Muscle of leg (tissue), 11 donors: Measurements from ENCODE around the gene FN3K. TPM values are rescaled to one million over a fixed set of nuclear protein-coding genes. Genes with fewer than 3 reads are reported as not detected.

Experiments used
- DNase-seq: peaks from one replicate; pipeline ENCODE4 v3.0.0; 2013
- H3K27ac ChIP-seq: one replicate; pipeline ENCODE4 v1.5.1; 2013; ENCODE audit warnings: mild to moderate bottlenecking, low read length, control low read depth
- H3K27me3 ChIP-seq: one replicate; pipeline ENCODE4 v1.6.1; 2013; ENCODE audit warnings: low read length; ENCODE audit not compliant: control insufficient read depth, insufficient read depth
- H3K36me3 ChIP-seq: one replicate; pipeline ENCODE4 v1.6.1; 2013; ENCODE audit warnings: low read length; ENCODE audit not compliant: control insufficient read depth, insufficient read depth
- H3K4me1 ChIP-seq: one replicate; pipeline ENCODE4 v1.6.1; 2013; ENCODE audit warnings: low read length; ENCODE audit not compliant: control insufficient read depth, insufficient read depth
- H3K4me3 ChIP-seq: one replicate; pipeline ENCODE4 v1.5.1; 2013; ENCODE audit warnings: low read length, control low read depth
- H3K9me3 ChIP-seq: replicated peaks from 2 replicates; pipeline ENCODE4 v1.6.1; 2013; ENCODE audit warnings: low read depth, low read length; ENCODE audit not compliant: control insufficient read depth
- WGBS: methylation state at CpG from one replicate; pipeline ENCODE4 v1.1.5; 2013; ENCODE audit warnings: missing lambda C conversion rate; ENCODE audit not compliant: insufficient coverage; 5-methylcytosine and 5-hydroxymethylcytosine counted together
- polyA plus RNA-seq, 8 donors: library from polyadenylated mRNA; unstranded; fragments of 120-200 nt; gene quantifications; one replicate each; pipeline versions ENCODE4 v1.2.1 to v1.2.3, GENCODE V29; 2013; ENCODE audit warnings: inconsistent platforms in 1 of 8, low replicate concordance in 1 of 8; ENCODE audit not compliant: insufficient read length in 8 of 8, insufficient read depth in 1 of 8
- total RNA-seq: library from RNA; stranded (reverse); fragments of 120-200 nt; gene quantifications from one replicate; pipeline ENCODE4 v1.2.4, GENCODE V29; 2013

FN3K gene
- total and polyA plus RNA-seq, 9 donors: 4.9 to 33.2 (median 17.8) TPM

DNA sequence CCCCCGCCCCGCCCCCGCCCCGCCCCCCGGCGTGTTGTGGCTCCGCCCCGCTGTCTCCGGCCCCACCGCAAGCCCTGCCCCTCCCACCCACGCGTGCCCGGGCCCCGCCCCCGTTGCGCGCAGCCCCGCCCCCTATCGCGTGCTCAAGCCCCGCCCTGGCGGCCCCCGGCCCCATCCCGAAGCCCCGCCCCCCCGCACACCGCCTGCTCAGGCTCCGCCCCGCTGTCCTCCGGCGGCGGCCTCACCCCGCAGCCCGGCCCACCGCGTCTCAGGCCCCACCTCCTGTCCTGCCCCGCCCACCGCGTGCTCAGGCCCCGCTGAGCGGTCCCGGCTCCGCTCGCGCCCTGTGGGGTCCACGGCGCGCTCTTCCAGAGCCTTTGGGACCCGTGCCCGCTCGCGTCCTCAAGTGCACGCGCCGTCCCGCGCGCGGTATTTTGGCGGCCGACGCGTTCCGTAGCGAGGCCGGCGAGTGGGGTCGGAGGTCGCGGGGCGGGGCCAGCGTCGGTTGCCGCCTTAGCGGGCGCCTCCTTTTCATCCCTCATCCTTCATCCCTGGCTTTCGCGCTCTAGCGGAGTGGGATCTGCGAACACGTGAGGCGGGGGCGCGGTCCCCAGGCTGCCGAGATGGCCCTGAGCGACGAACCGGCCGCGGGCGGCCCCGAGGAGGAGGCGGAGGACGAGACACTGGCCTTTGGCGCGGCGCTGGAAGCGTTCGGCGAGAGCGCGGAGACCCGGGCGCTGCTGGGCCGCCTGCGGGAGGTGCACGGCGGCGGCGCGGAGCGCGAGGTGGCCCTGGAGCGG, 16.4 kb downstream of the FN3K start, which contains the start of gene TBCD:
TSS of gene TBCD (plus strand) at position 495 of the 800 bp plus-strand sequence. CDS start at position 624, 129 bp downstream.
- Histone ChIP-seq H3K4me3 (peak within 1 kb of the TSS; percentile 73), H3K27me3 (no peaks in the 10 kb centered on the region), H3K9me3 (peaks cover 16% of the 10 kb centered on the region), H3K27ac (peak within 1 kb of the TSS; percentile 75), H3K4me1 (peaks cover 17% of the 10 kb centered on the region), H3K36me3 (peaks cover 13% of the 10 kb centered on the region)
- peak; percentile 95 for DNase-seq
- under 1% methylated on average over 94 of the region's 114 CpGs for WGBS

DNA sequence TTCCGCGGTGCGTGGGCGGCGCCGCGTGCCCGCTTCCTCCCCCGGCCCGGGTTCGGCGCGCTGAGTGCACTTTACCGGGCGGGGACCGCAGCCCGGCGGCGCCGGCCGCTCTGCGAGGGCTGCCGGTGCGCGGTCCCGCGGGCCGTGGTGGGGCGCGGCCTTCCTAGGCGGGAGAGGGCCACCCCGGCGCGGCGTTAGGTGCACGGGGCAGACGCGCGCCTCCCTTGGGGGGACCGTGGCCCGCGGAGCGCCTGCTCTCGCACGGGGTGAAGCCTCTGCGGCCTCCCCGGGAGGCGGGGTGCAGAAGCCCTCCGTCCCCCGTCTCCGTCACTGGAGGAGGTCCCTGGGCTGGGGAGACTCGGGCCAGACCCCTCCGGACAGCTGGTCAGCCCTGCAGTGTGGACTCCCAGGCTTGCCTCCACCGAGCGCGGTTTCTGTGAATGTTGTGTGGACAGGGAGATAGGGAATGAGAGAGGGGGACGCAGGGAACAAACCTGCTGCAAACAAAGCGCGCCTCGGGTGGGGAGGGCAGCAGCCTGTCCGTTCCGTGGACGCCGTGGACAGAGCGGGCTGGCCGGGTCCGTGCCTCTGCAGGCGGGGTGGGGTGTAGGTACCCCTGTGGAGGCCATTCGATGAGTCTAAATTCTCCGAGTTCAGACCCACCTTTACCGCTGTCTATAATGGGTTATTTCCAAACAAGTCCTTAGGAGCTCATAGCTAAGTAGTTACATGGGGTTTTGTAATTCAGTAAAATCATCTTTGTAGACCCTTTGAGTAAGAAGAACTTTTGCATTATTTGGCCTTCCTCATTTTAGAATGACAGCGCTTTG, 17.2 kb downstream of the FN3K start:
- Histone ChIP-seq H3K36me3 (peaks cover 13% of the 10 kb centered on the region), H3K27ac (peak overlapping the region; percentile 29), H3K4me1 (peaks cover 17% of the 10 kb centered on the region), H3K27me3 (no peaks in the 10 kb centered on the region), H3K4me3 (peak overlapping the region; percentile 73), H3K9me3 (peaks cover 10% of the 10 kb centered on the region)
- 2% methylated on average over 61 of the region's 72 CpGs for WGBS
- DNase-seq: peak; percentile 61

DNA sequence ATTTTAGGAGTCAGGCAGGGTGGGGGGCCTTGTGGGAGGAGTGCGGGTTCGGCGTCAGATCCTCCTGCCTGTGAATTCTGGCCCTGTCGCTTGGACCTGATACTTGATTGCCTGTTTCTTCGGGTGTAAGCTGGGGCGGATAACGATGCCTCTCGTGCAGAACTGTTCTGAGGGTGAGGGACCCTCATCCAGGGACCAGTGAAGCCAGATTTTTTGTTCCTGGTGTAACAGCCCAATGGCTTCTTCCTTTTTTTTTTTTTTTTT, 17.7 kb downstream of the FN3K start:
- Histone ChIP-seq H3K27ac (no peak overlapping the region), H3K36me3 (peaks cover 13% of the 10 kb centered on the region), H3K9me3 (peaks cover 10% of the 10 kb centered on the region), H3K4me3 (peak overlapping the region; percentile 73), H3K27me3 (no peaks in the 10 kb centered on the region), H3K4me1 (peaks cover 17% of the 10 kb centered on the region)
- 32% methylated on average over 4 of the region's 8 CpGs for WGBS
- DNase-seq: no peak

DNA sequence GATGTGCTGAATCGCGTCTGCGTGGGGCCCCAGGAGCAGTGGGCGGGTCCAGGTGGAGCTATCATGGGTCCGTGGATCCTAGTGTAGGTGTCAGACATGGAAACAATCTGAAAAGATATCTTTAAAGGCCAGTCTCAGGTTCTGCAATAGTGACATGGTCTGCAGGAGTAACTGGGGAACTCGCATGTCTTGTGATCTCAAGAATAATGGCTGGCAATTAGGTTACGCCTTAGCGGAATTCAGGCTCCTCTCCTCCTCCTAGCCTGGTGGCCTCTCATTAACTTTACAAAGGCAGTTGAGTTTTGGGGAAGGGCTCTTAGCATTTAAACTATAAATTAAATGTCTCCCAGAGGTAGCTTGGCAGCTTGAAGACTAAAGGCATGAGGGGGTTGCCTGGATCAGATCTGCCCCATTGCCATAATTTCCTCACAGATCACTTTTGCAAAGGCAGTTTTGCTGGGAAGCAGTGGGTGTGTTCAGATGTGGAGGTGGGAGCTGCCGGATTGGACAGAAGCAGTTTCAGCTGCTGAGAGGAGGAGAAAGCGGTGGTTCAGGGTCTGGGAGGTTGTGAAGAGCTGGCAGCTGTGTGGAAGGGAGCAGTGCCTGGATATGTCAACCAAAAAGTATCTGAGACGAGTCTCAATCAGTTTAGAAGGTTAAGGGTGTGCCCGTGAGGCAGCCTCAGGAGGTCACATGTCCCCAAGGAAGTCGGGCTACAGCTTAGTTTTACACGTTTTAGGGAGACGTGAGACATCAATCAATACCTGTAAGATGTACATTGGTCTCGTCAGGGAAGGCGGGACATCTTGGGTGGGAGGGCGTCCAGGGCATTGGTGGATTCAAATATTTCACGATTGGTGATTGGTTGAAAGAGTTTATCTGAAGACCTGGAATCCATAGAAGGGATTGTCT, 19.1 kb downstream of the FN3K start:
- 68% methylated on average over 15 of the region's 19 CpGs for WGBS
- no peak overlapping the region for H3K4me3 ChIP-seq
- peak; percentile 32 for DNase-seq

DNA sequence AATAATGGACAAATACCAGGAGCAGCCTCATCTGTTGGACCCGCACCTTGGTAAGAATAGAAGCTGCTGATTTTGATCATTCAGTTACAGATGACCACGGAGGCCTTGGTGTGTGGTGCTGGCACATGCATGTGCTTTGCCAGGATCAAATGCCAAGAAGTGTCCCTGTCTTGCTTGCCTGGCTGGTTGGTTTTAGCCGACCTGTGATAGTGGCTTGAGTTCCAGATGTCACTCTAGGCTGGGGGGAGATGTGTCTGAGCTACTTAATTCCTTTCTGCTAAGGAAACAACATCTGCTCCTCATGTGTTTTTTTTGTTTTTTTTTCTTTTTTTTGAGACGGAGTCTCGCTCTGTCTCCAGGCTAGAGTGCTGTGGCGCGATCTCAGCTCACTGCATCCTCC, 20.8 kb downstream of the FN3K start:
- no peak for DNase-seq
- Histone ChIP-seq H3K27me3 (no peaks in the 10 kb centered on the region), H3K9me3 (no peaks in the 10 kb centered on the region), H3K4me3 (no peak overlapping the region), H3K4me1 (peaks cover 17% of the 10 kb centered on the region), H3K36me3 (peaks cover 7% of the 10 kb centered on the region), H3K27ac (no peak overlapping the region)
- WGBS: 86% methylated on average over 5 of the region's 7 CpGs

More for the DNA sequence above, 19.1 kb downstream of the FN3K start:
- H3K4me1 ChIP-seq: peaks cover 17% of the 10 kb centered on the region
- H3K27me3 ChIP-seq: no peaks in the 10 kb centered on the region
- H3K27ac ChIP-seq: no peak overlapping the region
- H3K9me3 ChIP-seq: peaks cover 3% of the 10 kb centered on the region
- peaks cover 4% of the 10 kb centered on the region for H3K36me3 ChIP-seq

DNA sequence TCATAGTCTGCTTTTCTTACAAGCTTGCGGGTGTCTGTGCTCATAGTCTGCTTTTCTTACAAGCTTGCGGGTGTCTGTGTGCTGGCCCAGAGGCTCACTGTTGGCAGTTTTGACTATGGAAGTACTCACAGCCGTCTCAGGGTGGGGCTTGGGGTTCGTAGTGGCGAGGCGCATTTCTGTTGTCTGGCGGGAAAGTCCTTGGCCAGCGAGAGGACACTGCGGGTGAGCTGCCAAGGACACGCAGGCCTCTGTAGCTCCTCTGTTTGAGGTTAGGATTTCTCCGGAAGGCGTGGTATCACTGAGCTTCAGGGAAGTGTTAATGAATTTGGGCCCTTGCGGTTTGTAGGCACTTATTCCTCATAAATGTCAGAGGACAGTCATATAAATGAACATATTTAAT, 30.0 kb downstream of the FN3K start:
- H3K27ac ChIP-seq: no peak overlapping the region
- no peaks in the 10 kb centered on the region for H3K4me1 ChIP-seq
- WGBS: 63% methylated on average over 10 of the region's 13 CpGs
- no peak for DNase-seq
- H3K9me3 ChIP-seq: no peaks in the 10 kb centered on the region
- peaks cover 42% of the 10 kb centered on the region for H3K36me3 ChIP-seq
- H3K27me3 ChIP-seq: no peaks in the 10 kb centered on the region
- no peak overlapping the region for H3K4me3 ChIP-seq

DNA sequence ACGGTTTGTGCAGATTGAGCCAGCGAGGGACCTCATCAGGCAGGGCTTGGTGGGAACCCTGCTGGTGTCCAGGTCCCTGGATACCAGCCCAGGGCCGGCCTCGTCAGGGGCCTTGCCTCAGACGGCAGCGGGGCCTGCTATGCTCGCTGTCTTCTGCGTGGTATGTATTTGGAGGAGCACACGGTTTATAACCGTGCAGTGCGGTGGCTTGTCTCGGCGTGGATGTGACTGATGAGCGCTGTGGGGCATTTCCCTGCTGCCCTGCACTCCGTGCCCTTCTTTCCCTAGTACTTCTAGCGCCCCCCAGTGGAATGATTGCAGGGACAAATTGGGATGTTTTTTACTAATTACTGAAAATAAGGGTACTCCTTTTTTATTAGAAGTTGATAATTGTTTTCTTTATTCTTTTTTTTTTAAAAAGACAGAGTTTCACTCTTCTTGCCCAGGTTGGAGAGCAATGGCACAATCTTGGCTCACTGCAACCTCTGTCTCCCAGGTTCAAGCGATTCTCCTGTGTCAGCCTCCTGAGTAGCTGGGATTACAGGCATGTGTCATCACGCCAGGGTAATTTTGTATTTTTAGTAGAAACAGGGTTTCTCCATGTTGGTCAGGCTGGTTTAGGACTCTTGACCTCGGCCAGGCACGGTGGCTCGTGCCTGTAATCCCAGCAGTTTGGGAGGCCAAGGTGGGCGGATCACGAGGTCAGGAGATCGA, 31.8 kb downstream of the FN3K start:
- H3K36me3 ChIP-seq: peaks cover 50% of the 10 kb centered on the region
- H3K9me3 ChIP-seq: no peaks in the 10 kb centered on the region
- H3K4me3 ChIP-seq: no peak overlapping the region
- H3K4me1 ChIP-seq: no peaks in the 10 kb centered on the region
- no peak overlapping the region for H3K27ac ChIP-seq
- DNase-seq: no peak
- no peaks in the 10 kb centered on the region for H3K27me3 ChIP-seq
- 72% methylated on average over 20 of the region's 24 CpGs for WGBS

DNA sequence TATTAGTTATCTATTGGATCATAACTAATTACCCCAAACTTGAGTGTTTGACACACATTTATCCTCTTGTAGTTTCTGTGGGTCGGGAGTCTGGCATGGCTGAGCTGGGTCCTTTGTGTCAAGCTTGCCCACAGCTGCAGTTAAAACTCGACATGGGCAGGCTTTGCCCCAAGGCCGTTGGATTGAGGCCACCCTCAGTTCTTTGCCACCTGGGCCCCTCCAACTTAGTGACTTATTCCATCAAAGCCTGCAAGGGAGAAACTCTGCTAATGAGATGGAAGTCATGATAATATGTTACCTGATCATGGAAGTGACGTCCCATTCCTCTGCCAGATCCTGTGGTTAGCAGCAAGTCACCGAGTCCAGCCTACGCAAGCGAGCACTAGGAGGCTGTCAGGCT, 33.6 kb downstream of the FN3K start:
- H3K4me1 ChIP-seq: no peaks in the 10 kb centered on the region
- 96% methylated on average over 5 of the region's 7 CpGs for WGBS

DNA sequence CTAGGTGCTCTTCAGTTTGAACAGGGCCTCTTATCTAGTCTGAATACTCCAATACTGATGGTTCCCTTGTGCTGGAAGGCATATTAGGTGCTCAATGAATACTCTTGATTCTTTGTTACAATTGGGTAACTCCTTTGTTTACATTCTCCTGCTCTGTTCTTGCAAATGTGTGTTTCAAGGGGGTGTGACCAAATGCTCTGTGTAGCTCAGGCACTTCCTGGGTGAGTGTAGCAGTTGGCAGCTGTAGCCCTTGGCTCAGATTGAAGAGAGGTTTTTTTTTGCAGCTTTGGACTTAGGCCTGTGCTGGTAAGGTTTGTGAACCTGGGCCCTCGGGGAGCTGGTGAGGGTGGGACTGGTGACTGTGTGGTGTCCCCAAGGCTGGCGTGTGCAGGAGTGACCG, 36.6 kb downstream of the FN3K start:
- H3K4me1 ChIP-seq: peaks cover 3% of the 10 kb centered on the region
- H3K27ac ChIP-seq: no peak overlapping the region
- WGBS: 88% methylated on average over 3 of the region's 3 CpGs
- H3K36me3 ChIP-seq: peaks cover 55% of the 10 kb centered on the region
- no peaks in the 10 kb centered on the region for H3K27me3 ChIP-seq
- H3K9me3 ChIP-seq: no peaks in the 10 kb centered on the region
- DNase-seq: no peak
- no peak overlapping the region for H3K4me3 ChIP-seq

More for the DNA sequence above, 33.6 kb downstream of the FN3K start:
- no peak overlapping the region for H3K27ac ChIP-seq
- no peaks in the 10 kb centered on the region for H3K9me3 ChIP-seq
- no peak overlapping the region for H3K4me3 ChIP-seq
- no peaks in the 10 kb centered on the region for H3K27me3 ChIP-seq
- DNase-seq: no peak
- H3K36me3 ChIP-seq: peaks cover 58% of the 10 kb centered on the region
